GM12875 (cell line): ENCODE results near the gene LMTK3.

Experiments
- H3K4me3 ChIP-seq: one replicate; pipeline ENCODE4 v1.5.1; 2011; ENCODE audit warnings: low read depth, low read length, control low read depth
- TF ChIP-seq, protein P1 (sequence below): IDR thresholded peaks from 2 replicates; pipeline ENCODE4 v1.5.1; 2011; ENCODE audit warnings: low read depth, mild to moderate bottlenecking, control low read depth, inconsistent platforms, low read length, moderate library complexity, borderline replicate concordance; ENCODE audit not compliant: insufficient read depth

Gene LMTK3

DNA sequence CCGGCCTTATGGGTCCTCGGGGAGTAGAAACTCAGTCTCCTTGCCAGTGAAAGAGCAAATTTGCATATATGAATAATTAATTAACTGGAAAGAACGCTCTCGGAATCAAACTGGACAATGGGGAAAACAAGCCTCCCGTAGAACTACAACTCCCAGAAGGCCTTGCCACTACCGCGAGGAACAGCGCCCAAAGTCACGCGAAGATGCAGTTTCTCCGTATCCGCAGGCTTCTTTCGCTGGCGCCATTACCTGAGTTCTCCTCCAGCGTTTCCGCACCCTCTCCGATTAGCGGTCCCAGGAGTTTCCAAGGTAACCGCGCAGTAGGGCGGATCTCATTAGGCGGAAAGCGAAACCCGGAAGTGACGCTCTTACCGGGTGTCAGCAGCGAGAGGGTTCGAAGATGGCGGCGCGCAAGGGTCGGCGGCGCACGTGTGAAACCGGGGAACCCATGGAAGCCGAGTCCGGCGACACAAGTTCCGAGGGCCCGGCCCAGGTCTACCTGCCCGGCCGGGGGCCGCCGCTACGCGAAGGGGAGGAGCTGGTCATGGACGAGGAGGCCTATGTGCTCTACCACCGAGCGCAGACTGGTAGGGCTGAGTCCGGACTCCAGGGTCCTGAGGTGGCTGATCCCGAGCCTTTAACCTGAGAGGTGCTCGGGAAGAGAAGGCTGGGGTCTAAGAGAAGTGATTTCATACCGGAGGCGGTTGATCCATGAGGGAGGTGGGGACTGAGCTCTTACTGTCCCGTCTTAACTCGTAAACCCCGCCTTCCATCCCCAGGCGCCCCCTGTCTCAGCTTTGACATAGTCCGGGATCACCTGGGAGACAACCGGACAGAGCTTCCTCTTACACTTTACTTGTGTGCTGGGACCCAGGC lies 65.8 kb downstream of the LMTK3 start, which contains the start of gene GRWD1:
Gene GRWD1, plus strand, starts transcription at position 378 of the 876 bp plus-strand sequence. Its CDS starts 23 bp downstream, at position 401.
- peak within 1 kb of the TSS; percentile 90 for H3K4me3 ChIP-seq
- TF ChIP-seq, protein P1, sequence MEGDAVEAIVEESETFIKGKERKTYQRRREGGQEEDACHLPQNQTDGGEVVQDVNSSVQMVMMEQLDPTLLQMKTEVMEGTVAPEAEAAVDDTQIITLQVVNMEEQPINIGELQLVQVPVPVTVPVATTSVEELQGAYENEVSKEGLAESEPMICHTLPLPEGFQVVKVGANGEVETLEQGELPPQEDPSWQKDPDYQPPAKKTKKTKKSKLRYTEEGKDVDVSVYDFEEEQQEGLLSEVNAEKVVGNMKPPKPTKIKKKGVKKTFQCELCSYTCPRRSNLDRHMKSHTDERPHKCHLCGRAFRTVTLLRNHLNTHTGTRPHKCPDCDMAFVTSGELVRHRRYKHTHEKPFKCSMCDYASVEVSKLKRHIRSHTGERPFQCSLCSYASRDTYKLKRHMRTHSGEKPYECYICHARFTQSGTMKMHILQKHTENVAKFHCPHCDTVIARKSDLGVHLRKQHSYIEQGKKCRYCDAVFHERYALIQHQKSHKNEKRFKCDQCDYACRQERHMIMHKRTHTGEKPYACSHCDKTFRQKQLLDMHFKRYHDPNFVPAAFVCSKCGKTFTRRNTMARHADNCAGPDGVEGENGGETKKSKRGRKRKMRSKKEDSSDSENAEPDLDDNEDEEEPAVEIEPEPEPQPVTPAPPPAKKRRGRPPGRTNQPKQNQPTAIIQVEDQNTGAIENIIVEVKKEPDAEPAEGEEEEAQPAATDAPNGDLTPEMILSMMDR = no peak

DNA sequence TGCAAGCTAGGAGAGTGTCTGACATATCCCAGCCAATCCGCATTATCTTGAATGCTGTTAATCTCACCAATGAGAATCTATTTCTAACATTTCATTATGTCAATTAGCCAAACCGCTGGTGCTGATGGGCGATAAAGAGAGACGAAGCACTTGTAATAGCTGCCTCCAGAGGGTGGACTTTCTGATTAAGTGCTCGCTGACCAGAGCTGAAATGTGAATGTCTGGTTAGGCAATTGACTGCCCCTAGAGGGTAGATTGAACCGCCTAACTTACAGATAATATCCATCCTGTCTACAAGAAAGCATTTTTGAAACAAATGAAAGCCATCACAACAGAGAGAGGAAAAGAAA lies 66.4 kb downstream of the LMTK3 start:
- H3K4me3 ChIP-seq = peak overlapping the region; percentile 90
- TF ChIP-seq, protein P1 = peak; percentile 28; the same call in 1 of the 2 replicates

DNA sequence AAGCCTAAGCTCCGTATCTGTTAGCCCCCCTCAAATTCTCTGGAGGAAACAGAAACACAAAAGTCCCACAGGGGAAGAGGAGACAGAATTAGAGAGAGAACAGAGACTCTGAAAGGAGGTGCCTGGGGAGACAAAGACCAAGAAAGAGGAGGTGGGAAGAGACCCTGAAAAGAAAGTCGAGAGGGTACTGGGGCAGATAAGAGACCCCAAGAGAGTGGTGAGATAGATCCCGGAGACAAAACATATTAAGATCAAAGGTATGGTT lies 66.8 kb downstream of the LMTK3 start:
- peak overlapping the region; percentile 90 for H3K4me3 ChIP-seq
- TF ChIP-seq, protein P1 = no peak

DNA sequence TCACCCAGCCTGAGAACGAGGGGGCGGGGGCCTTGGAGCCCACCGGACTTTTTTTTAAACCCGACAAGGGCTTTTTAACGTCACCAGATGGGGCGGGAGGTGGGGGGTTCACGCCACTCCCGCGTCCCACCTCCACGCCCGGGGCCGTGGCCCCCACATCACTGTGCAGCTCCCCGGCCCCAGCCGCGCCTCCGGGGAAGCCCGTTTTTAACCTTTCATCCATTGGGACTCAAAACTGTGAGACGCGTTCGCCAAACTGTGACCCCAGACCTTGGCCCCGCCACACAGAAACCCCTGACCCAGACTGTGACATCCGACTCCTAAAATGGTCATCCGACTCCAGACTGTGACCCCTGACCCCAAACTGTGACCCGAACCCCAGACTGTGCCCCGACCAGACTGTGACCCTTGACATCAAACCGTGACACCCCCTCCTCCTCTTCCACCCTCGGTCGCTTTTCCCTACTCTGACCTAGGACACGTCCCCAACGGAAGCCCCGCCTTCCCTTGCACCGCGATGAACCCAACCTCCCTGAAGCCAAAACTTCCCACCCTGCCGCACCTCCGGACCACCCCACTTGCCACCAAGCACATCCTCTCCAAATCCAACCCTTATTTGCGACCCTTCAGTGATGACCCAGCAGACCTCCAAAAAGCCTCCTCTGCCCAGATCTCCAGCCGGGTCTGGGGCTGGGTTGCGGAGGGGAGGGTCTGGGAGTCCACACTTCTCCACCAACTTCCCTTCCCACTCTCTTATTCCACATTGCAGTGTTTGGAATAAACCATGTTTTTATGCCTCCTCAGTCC lies 67.3 kb downstream of the LMTK3 start:
- H3K4me3 ChIP-seq = peak overlapping the region; percentile 40

DNA sequence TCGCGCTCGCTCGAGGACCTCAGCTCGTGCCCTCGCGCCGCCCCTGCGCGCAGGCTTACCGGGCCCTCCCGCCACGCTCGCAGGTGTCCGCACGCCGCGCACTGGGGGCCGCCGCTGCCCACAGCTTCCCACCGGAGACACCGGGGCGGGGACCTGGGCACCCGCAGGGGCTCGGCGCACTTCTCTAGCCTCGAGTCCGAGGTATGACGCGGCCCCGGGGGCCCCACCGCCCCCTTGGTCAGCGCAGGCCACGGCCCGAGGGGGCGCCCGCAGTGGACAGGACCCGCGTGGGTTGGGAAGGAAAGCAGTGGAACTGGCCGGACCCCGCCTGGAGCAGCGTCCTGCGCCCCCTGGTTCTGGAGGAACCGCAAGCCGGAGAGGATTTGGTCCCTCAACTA lies 67.9 kb downstream of the LMTK3 start:
- no peak overlapping the region for H3K4me3 ChIP-seq
- TF ChIP-seq, protein P1 = no peak

More for the DNA sequence above, 67.3 kb downstream of the LMTK3 start:
- TF ChIP-seq, protein P1 = no peak

DNA sequence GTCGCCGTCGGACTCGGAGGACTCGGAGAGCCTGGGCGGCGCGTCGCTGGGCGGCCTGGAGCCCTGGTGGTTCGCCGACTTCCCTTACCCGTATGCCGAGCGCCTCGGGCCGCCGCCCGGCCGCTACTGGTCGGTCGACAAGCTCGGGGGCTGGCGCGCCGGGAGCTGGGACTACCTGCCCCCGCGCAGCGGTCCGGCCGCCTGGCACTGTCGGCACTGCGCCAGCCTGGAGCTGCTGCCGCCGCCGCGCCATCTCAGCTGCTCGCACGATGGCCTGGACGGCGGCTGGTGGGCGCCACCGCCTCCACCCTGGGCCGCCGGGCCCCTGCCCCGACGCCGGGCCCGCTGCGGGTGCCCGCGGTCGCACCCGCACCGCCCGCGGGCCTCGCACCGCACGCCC lies 68.4 kb downstream of the LMTK3 start:
- TF ChIP-seq, protein P1 = no peak
- H3K4me3 ChIP-seq = no peak overlapping the region
